HFFc6 (cell line): ENCODE measurements around the gene UMODL1. TPM values are rescaled to one million over a fixed set of nuclear protein-coding genes. Genes with fewer than 3 reads are reported as not detected.

ENCODE experiments used
- DNase-seq: peaks from one replicate; pipeline ENCODE4 v3.0.0-alpha.2; 2018
- H3K27ac Mint-ChIP-seq: 2 replicates; pipeline ENCODE4 v1.8.0; 2020; ENCODE audit warnings: mild to moderate bottlenecking, mixed read lengths
- H3K27me3 Mint-ChIP-seq: 2 replicates; pipeline ENCODE4 v1.8.0; 2021; ENCODE audit warnings: mild to moderate bottlenecking, moderate library complexity, mixed read lengths; ENCODE audit not compliant: insufficient read depth
- H3K36me3 Mint-ChIP-seq: 2 replicates; pipeline ENCODE4 v1.8.0; 2021; ENCODE audit warnings: low read depth, mixed read lengths
- H3K4me1 Mint-ChIP-seq: 2 replicates; pipeline ENCODE4 v1.8.0; 2020; ENCODE audit warnings: low read depth, mixed read lengths
- H3K4me3 Mint-ChIP-seq: 2 replicates; pipeline ENCODE4 v1.8.0; 2020; ENCODE audit warnings: mild to moderate bottlenecking, moderate library complexity, mixed read lengths
- H3K9me3 Mint-ChIP-seq: 2 replicates; pipeline ENCODE4 v1.8.0; 2020; ENCODE audit warnings: mild to moderate bottlenecking, mixed read lengths
- CTCF ChIP-seq: fragments of 200-600 bp; sonication (generic); IDR thresholded peaks from 2 replicates; pipeline ENCODE4 v1.5.0; 2021; ENCODE audit warnings: antibody characterized with exemption, mild to moderate bottlenecking
- total RNA-seq, 6 experiments: library from RNA; stranded (reverse); fragmentation: NEBNext Ultra II Directional; extraction: Animal tissue kit (Norgen Biotek cat#: 25700); gene quantifications; 2 replicates in 1 of 6; 3 replicates in 5 of 6; pipeline ENCODE4 v1.2.3, GENCODE V29; 2021

Gene UMODL1
- total RNA-seq, 6 experiments from 2014 or later = not detected

GRCh38 chr21:42183374-42184266, 112.5 kb downstream of the UMODL1 start:
- H3K27me3 Mint-ChIP-seq = peaks cover 7% of the 10 kb centered on the region; the same call in 1 of the 2 replicates
- H3K36me3 Mint-ChIP-seq = no peaks in the 10 kb centered on the region
- no peak for DNase-seq
- no peak overlapping the region for H3K4me3 Mint-ChIP-seq
- H3K9me3 Mint-ChIP-seq = peaks cover 4% of the 10 kb centered on the region; the same call in 1 of the 2 replicates
- no peaks in the 10 kb centered on the region for H3K4me1 Mint-ChIP-seq
- H3K27ac Mint-ChIP-seq = no peak overlapping the region
- no peak for TF ChIP-seq CTCF

GRCh38 chr21:42186591-42186990, 115.5 kb downstream of the UMODL1 start:
- no peak overlapping the region for H3K4me3 Mint-ChIP-seq

GRCh38 chr21:42187976-42188653, 117.0 kb downstream of the UMODL1 start:
- DNase-seq = no peak
- Mint-ChIP-seq H3K4me3 (no peak overlapping the region), H3K4me1 (no peaks in the 10 kb centered on the region), H3K9me3 (peaks cover 4% of the 10 kb centered on the region; the same call in 1 of the 2 replicates), H3K27ac (no peak overlapping the region), H3K36me3 (no peaks in the 10 kb centered on the region), H3K27me3 (peaks cover 15% of the 10 kb centered on the region)
- no peak for TF ChIP-seq CTCF

More at GRCh38 chr21:42186591-42186990, 115.5 kb downstream of the UMODL1 start:
- Mint-ChIP-seq H3K27ac (no peak overlapping the region), H3K4me1 (no peaks in the 10 kb centered on the region), H3K27me3 (peaks cover 7% of the 10 kb centered on the region), H3K9me3 (peaks cover 4% of the 10 kb centered on the region; the same call in 1 of the 2 replicates), H3K36me3 (no peaks in the 10 kb centered on the region)
- TF ChIP-seq CTCF = no peak
- no peak for DNase-seq

- Mint-ChIP-seq H3K4me1 (no peaks in the 10 kb centered on the region), H3K36me3 (no peaks in the 10 kb centered on the region), H3K27me3 (peaks cover 15% of the 10 kb centered on the region), H3K27ac (no peak overlapping the region), H3K4me3 (no peak overlapping the region), H3K9me3 (peaks cover 4% of the 10 kb centered on the region; the same call in 1 of the 2 replicates)
- no peak for DNase-seq
- TF ChIP-seq CTCF = no peak
Measured at GRCh38 chr21:42188663-42189062, 117.5 kb downstream of the UMODL1 start.

GRCh38 chr21:42189431-42189830, 118.3 kb downstream of the UMODL1 start:
- Mint-ChIP-seq H3K36me3 (no peaks in the 10 kb centered on the region), H3K27ac (no peak overlapping the region), H3K27me3 (peaks cover 15% of the 10 kb centered on the region), H3K4me3 (no peak overlapping the region), H3K9me3 (peaks cover 4% of the 10 kb centered on the region; the same call in 1 of the 2 replicates), H3K4me1 (no peaks in the 10 kb centered on the region)
- no peak for TF ChIP-seq CTCF
- DNase-seq = no peak
